RWPE2 (cell line): Measurements from ENCODE around the gene TRIO.

Experiments used
- ATAC-seq: fragments of 200-7000 bp; cut with Tn5 transposase; 3 replicates; pipeline ENCODE4 v1.9.1; 2021; ENCODE audit warnings: low read depth
- DNase-seq: peaks from one replicate; pipeline ENCODE4 v3.0.0-alpha.2; 2020; ENCODE audit warnings: low spot score
- H3K27ac ChIP-seq: fragments of 450-650 bp; 2 replicates; pipeline ENCODE4 v1.5.1; 2017; ENCODE audit warnings: mild to moderate bottlenecking; ENCODE audit not compliant: poor library complexity, severe bottlenecking
- H3K27me3 ChIP-seq: fragments of 250-450 bp; sonication (Bioruptor Pico); 2 replicates; pipeline ENCODE4 v1.5.1; 2021; ENCODE audit warnings: mild to moderate bottlenecking, moderate library complexity; ENCODE audit not compliant: insufficient read depth, poor library complexity, severe bottlenecking
- H3K36me3 ChIP-seq: fragments of 250-450 bp; sonication (Bioruptor Pico); 2 replicates; pipeline ENCODE4 v1.5.1; 2020; ENCODE audit warnings: low read depth, mild to moderate bottlenecking, moderate library complexity
- H3K4me1 ChIP-seq: fragments of 250-450 bp; sonication (Bioruptor Pico); 2 replicates; pipeline ENCODE4 v1.5.1; 2021; ENCODE audit warnings: mild to moderate bottlenecking, moderate library complexity; ENCODE audit not compliant: insufficient read depth, poor library complexity, severe bottlenecking
- H3K4me3 ChIP-seq: fragments of 250-450 bp; sonication (Bioruptor Pico); 2 replicates; pipeline ENCODE4 v1.5.1; 2021; ENCODE audit warnings: mild to moderate bottlenecking, moderate library complexity; ENCODE audit not compliant: severe bottlenecking
- H3K9me3 ChIP-seq: fragments of 250-450 bp; sonication (Bioruptor Pico); 2 replicates; pipeline ENCODE4 v1.5.1; 2021; ENCODE audit warnings: mild to moderate bottlenecking, moderate library complexity; ENCODE audit not compliant: severe bottlenecking
- CTCF ChIP-seq: fragments of 450-650 bp; IDR thresholded peaks from one replicate; pipeline ENCODE4 v1.5.1; 2017; ENCODE audit warnings: mild to moderate bottlenecking, moderate library complexity; ENCODE audit not compliant: poor library complexity, severe bottlenecking

Gene TRIO

DNA sequence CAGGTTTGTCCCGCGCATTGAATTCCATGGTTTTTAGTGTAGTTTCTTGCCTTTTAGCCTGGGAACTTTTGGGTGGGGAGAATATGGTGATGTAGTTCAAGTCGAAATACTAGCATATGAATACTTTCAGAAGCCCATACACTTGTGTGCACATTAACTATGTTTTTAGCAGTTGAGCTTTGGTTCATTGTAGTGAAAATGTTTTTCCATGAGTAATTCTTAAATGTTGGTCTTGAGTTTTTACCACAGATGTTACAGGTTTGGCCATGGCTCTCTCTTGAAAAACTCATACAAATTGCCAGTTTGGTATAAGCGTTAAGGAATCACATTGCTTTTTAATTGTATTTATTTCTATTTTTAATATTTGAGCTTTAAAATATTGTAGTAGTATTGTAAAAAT is 45.6 kb downstream of the TRIO start:
- no peak for ATAC-seq
- H3K4me3 ChIP-seq: no peak overlapping the region
- no peak for DNase-seq
- H3K27me3 ChIP-seq: no peaks in the 10 kb centered on the region
- peaks cover 92% of the 10 kb centered on the region for H3K4me1 ChIP-seq
- peaks cover 10% of the 10 kb centered on the region for H3K36me3 ChIP-seq
- H3K9me3 ChIP-seq: no peaks in the 10 kb centered on the region
- TF ChIP-seq CTCF: no peak
- H3K27ac ChIP-seq: peak overlapping the region; percentile 98

GRCh38 chr5:14189680-14190079 is 46.5 kb downstream of the TRIO start:
- peaks cover 11% of the 10 kb centered on the region for H3K36me3 ChIP-seq
- no peak for TF ChIP-seq CTCF
- H3K4me1 ChIP-seq: peaks cover 83% of the 10 kb centered on the region
- ATAC-seq: no peak; the same call in 1 of the 3 replicates
- H3K27ac ChIP-seq: peak overlapping the region; percentile 98
- H3K4me3 ChIP-seq: no peak overlapping the region
- no peaks in the 10 kb centered on the region for H3K9me3 ChIP-seq
- no peak for DNase-seq
- H3K27me3 ChIP-seq: no peaks in the 10 kb centered on the region

- no peak overlapping the region for H3K4me3 ChIP-seq
- peak; percentile 89 for DNase-seq
- H3K27ac ChIP-seq: peak overlapping the region; percentile 98
- no peak for TF ChIP-seq CTCF
- H3K36me3 ChIP-seq: peaks cover 11% of the 10 kb centered on the region
- no peaks in the 10 kb centered on the region for H3K27me3 ChIP-seq
- no peaks in the 10 kb centered on the region for H3K9me3 ChIP-seq
- ATAC-seq: peak; percentile 87
- H3K4me1 ChIP-seq: peaks cover 75% of the 10 kb centered on the region
Observed at GRCh38 chr5:14190194-14191164, 47.3 kb downstream of the TRIO start.

DNA sequence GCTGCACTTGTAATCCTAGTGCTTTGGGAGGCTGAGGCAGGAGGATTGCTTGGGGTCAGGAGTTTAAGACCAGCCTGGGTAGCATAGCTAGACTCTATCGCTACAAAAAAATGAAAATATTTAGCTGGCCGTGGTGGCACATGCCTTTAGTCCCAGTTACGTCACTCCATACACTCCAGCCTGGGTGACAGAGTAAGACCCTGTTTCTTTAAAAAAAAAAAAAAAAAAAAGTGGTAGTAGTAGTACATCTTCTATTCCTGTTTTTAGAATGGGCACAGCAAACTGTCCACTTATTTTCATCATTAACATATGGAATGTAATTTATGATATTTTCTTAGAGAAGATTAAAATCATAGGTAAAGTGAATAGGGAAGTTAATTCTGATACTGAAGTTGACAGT is 48.2 kb downstream of the TRIO start:
- no peak for ATAC-seq
- DNase-seq: no peak
- Histone ChIP-seq H3K27ac (peak overlapping the region; percentile 98), H3K27me3 (no peaks in the 10 kb centered on the region), H3K9me3 (no peaks in the 10 kb centered on the region), H3K4me1 (peaks cover 71% of the 10 kb centered on the region), H3K4me3 (no peak overlapping the region), H3K36me3 (peaks cover 11% of the 10 kb centered on the region)
- no peak for TF ChIP-seq CTCF

GRCh38 chr5:14193496-14193895 is 50.4 kb downstream of the TRIO start:
- ATAC-seq (no peak), DNase-seq (no peak)
- Histone ChIP-seq H3K4me3 (no peak overlapping the region), H3K36me3 (peaks cover 11% of the 10 kb centered on the region), H3K27ac (peak overlapping the region; percentile 98), H3K4me1 (peaks cover 56% of the 10 kb centered on the region), H3K9me3 (no peaks in the 10 kb centered on the region), H3K27me3 (no peaks in the 10 kb centered on the region)
- no peak for TF ChIP-seq CTCF
